GM23338 (cell line): Measurements from ENCODE around the gene FASTK. TPM values are rescaled to one million over a fixed set of nuclear protein-coding genes. Genes with fewer than 3 reads are reported as not detected.

ENCODE experiments used
- ATAC-seq: fragments of 200-7000 bp; cut with Tn5 transposase; 3 replicates; pipeline ENCODE4 v1.9.1; 2020
- DNase-seq: peaks from one replicate; pipeline ENCODE4 v3.0.0-alpha.2; 2015; ENCODE audit warnings: low spot score
- H2AFZ ChIP-seq: fragments of 200-600 bp; sonication (generic); 2 replicates; pipeline ENCODE4 v1.8.0; 2016; ENCODE audit warnings: antibody characterized with exemption, mild to moderate bottlenecking, moderate library complexity
- H3F3A ChIP-seq: fragments of 200-600 bp; sonication (generic); replicated peaks from 2 replicates; pipeline ENCODE4 v1.8.0; 2017; ENCODE audit warnings: antibody characterized with exemption, mixed run types, low read depth
- H3K27ac ChIP-seq: fragments of 200-600 bp; sonication (generic); 2 replicates; pipeline ENCODE4 v1.6.1; 2016; ENCODE audit warnings: low read depth
- H3K27me3 ChIP-seq: fragments of 200-600 bp; sonication (generic); 2 replicates; pipeline ENCODE4 v1.8.0; 2016; ENCODE audit warnings: mild to moderate bottlenecking, mixed run types, moderate library complexity; ENCODE audit not compliant: insufficient read depth
- H3K36me3 ChIP-seq: fragments of 200-600 bp; sonication (generic); 2 replicates; pipeline ENCODE4 v1.8.0; 2016; ENCODE audit warnings: mild to moderate bottlenecking; ENCODE audit not compliant: insufficient read depth
- H3K4me1 ChIP-seq: fragments of 200-600 bp; sonication (generic); 2 replicates; pipeline ENCODE4 v1.8.0; 2016; ENCODE audit warnings: mild to moderate bottlenecking, moderate library complexity; ENCODE audit not compliant: insufficient read depth
- H3K4me2 ChIP-seq: fragments of 200-600 bp; sonication (generic); 2 replicates; pipeline ENCODE4 v1.7.1; 2017; ENCODE audit warnings: mixed run types
- H3K4me3 ChIP-seq: fragments of 200-600 bp; sonication (generic); 2 replicates; pipeline ENCODE4 v1.6.1; 2016; ENCODE audit warnings: mixed run types
- H3K79me2 ChIP-seq: fragments of 200-600 bp; sonication (generic); replicated peaks from 2 replicates; pipeline ENCODE4 v1.8.0; 2017; ENCODE audit warnings: mild to moderate bottlenecking; ENCODE audit not compliant: insufficient read depth
- H3K9me2 ChIP-seq: fragments of 200-600 bp; sonication (generic); 2 replicates; pipeline ENCODE4 v1.8.0; 2017; ENCODE audit not compliant: insufficient read depth
- H4K20me1 ChIP-seq: fragments of 200-600 bp; sonication (generic); replicated peaks from 2 replicates; pipeline ENCODE4 v1.8.0; 2017; ENCODE audit warnings: mild to moderate bottlenecking; ENCODE audit not compliant: insufficient read depth
- H3K27ac Mint-ChIP-seq: 2 replicates; pipeline ENCODE4 v1.8.0; 2020; ENCODE audit warnings: inconsistent platforms, mild to moderate bottlenecking, moderate library complexity, mixed read lengths
- H3K27me3 Mint-ChIP-seq: 3 replicates; pipeline ENCODE4 v1.8.0; 2022; ENCODE audit warnings: low read depth, mild to moderate bottlenecking, moderate library complexity, mixed read lengths, inconsistent platforms; ENCODE audit not compliant: insufficient read depth, poor library complexity
- H3K36me3 Mint-ChIP-seq: 3 replicates; pipeline ENCODE4 v1.8.0; 2021; ENCODE audit warnings: low read depth, mild to moderate bottlenecking, inconsistent platforms, moderate library complexity, mixed read lengths
- H3K4me1 Mint-ChIP-seq: 3 replicates; pipeline ENCODE4 v1.8.0; 2020; ENCODE audit warnings: mild to moderate bottlenecking, inconsistent platforms, mixed read lengths
- H3K4me3 Mint-ChIP-seq: 3 replicates; pipeline ENCODE4 v1.8.0; 2021; ENCODE audit warnings: moderate library complexity, mild to moderate bottlenecking, inconsistent platforms, mixed read lengths
- H3K9me3 Mint-ChIP-seq: 3 replicates; pipeline ENCODE4 v1.8.0; 2020; ENCODE audit warnings: moderate library complexity, mild to moderate bottlenecking, inconsistent platforms, mixed read lengths
- CREB1 ChIP-seq: fragments of 250-450 bp; sonication (Bioruptor Pico); IDR thresholded peaks from 2 replicates; pipeline ENCODE4 v1.5.0; 2020; ENCODE audit warnings: low read depth, mild to moderate bottlenecking, moderate library complexity
- CTCF ChIP-seq, 2 experiments: fragments of 200-600 bp in 1 of 2; sonication (generic) in 1 of 2; conservative IDR thresholded peaks; 2 replicates each; pipeline versions ENCODE4 v1.5.1 to v1.6.1; 2016 to 2017; ENCODE audit warnings: antibody characterized with exemption in 2 of 2, low read depth in 2 of 2, mild to moderate bottlenecking in 2 of 2, moderate library complexity in 1 of 2
- ETS1 ChIP-seq: IDR thresholded peaks from 2 replicates; pipeline ENCODE4 v1.6.1; 2016; ENCODE audit warnings: antibody characterized with exemption
- EZH2 ChIP-seq: fragments of 200-600 bp; sonication (generic); IDR thresholded peaks from one replicate; pipeline ENCODE4 v1.8.0; 2017; ENCODE audit warnings: antibody characterized with exemption, mild to moderate bottlenecking, low read depth; ENCODE audit not compliant: unreplicated experiment
- EZH2phosphoT487 ChIP-seq: fragments of 200-600 bp; sonication (generic); IDR thresholded peaks from one replicate; pipeline ENCODE4 v1.8.1; 2018; ENCODE audit warnings: antibody characterized with exemption; ENCODE audit not compliant: unreplicated experiment
- JUNB ChIP-seq: IDR thresholded peaks from one replicate; pipeline ENCODE4 v1.6.1; 2016; ENCODE audit warnings: antibody characterized with exemption; ENCODE audit not compliant: unreplicated experiment
- NANOG ChIP-seq: IDR thresholded peaks from 2 replicates; pipeline ENCODE4 v1.6.1; 2016; ENCODE audit warnings: antibody characterized with exemption, borderline replicate concordance
- POLR2AphosphoS5 ChIP-seq: IDR thresholded peaks from 2 replicates; pipeline ENCODE4 v1.6.1; 2016; ENCODE audit warnings: antibody characterized with exemption, low read depth
- REST ChIP-seq: IDR thresholded peaks from one replicate; pipeline ENCODE4 v1.6.1; 2018; ENCODE audit warnings: antibody characterized with exemption; ENCODE audit not compliant: unreplicated experiment
- STAT1 ChIP-seq: IDR thresholded peaks from one replicate; pipeline ENCODE4 v1.6.1; 2016; ENCODE audit warnings: antibody characterized with exemption; ENCODE audit not compliant: unreplicated experiment
- ZNF114 ChIP-seq: fragments of 250-450 bp; sonication (Bioruptor Pico); IDR thresholded peaks from 2 replicates; pipeline ENCODE4 v1.5.0; 2020; ENCODE audit warnings: mild to moderate bottlenecking, moderate library complexity
- ZNF331 ChIP-seq: fragments of 250-450 bp; sonication (Bioruptor Pico); IDR thresholded peaks from 2 replicates; pipeline ENCODE4 v1.5.0; 2020; ENCODE audit warnings: low read depth, mild to moderate bottlenecking, moderate library complexity
- ZNF462 ChIP-seq: fragments of 250-450 bp; sonication (Bioruptor Pico); IDR thresholded peaks from 2 replicates; pipeline ENCODE4 v1.5.0; 2020; ENCODE audit warnings: mild to moderate bottlenecking, moderate library complexity
- polyA plus RNA-seq: library from polyadenylated mRNA; unstranded; fragments of >200 nt; fragmentation: Nextera tagmentation; extraction: Ambion mirVana; gene quantifications from 2 replicates; pipeline ENCODE4 v1.2.1, GENCODE V29; 2016
- total RNA-seq: library from RNA; depleted of rRNA; stranded (reverse); fragments of >200 nt; shearing (Covaris generic); gene quantifications from 2 replicates; pipeline ENCODE4 v1.2.3, GENCODE V29; 2014

Gene FASTK
- total and polyA plus RNA-seq, 2 experiments from 2014 or later: 37.4 to 57.4 TPM

GRCh38 chr7:151033864-151034249 is 46.8 kb downstream of the FASTK start:
- Mint-ChIP-seq H3K27me3 (peaks cover 7% of the 10 kb centered on the region), H3K4me3 (no peak overlapping the region), H3K27ac (no peak overlapping the region), H3K9me3 (no peaks in the 10 kb centered on the region), H3K4me1 (peaks cover 4% of the 10 kb centered on the region), H3K36me3 (0 out of 3 replicates have a peak, but pooled peaks cover 6% of the 10 kb centered on the region)
- TF ChIP-seq EZH2phosphoT487 (no peak), ZNF462 (CRISPR knock-in tag) (no peak), POLR2AphosphoS5 (no peak), NANOG (no peak), ZNF114 (CRISPR knock-in tag) (no peak), JUNB (no peak), ETS1 (no peak), REST (no peak), CTCF (conservative IDR thresholded peaks at IDR 0.05; ENCODE audit: low read depth in 2 of 2) (no peak), EZH2 (no peak), CREB1 (CRISPR knock-in tag) (no peak), ZNF331 (CRISPR knock-in tag) (no peak), STAT1 (no peak)
- no peak overlapping the region for H3K27ac ChIP-seq
- no peaks in the 10 kb centered on the region; the same call in 1 of the 2 replicates for H4K20me1 ChIP-seq
- no peaks in the 10 kb centered on the region for H3F3A ChIP-seq
- H3K79me2 ChIP-seq: peaks cover 9% of the 10 kb centered on the region; the same call in 1 of the 2 replicates
- DNase-seq: no peak
- H3K4me1 ChIP-seq: peaks cover 5% of the 10 kb centered on the region
- H2AFZ ChIP-seq: no peak overlapping the region
- H3K27me3 ChIP-seq: no peaks in the 10 kb centered on the region
- H3K4me3 ChIP-seq: no peak overlapping the region
- no peaks in the 10 kb centered on the region for H3K9me2 ChIP-seq
- no peaks in the 10 kb centered on the region for H3K36me3 ChIP-seq
- no peak for ATAC-seq
- H3K4me2 ChIP-seq: no peak overlapping the region
